ELR (cell line): ENCODE results near the gene FAT1.
"Not testable (repeated sequence)": the region's sequence is repeated elsewhere in the genome, so short reads cannot be mapped to it uniquely, and the experiment has no call there.

Source experiments
- DNase-seq: peaks from one replicate; pipeline ENCODE4 v3.0.0-alpha.2; 2015; ENCODE audit warnings: low read depth

Gene FAT1, protein sequence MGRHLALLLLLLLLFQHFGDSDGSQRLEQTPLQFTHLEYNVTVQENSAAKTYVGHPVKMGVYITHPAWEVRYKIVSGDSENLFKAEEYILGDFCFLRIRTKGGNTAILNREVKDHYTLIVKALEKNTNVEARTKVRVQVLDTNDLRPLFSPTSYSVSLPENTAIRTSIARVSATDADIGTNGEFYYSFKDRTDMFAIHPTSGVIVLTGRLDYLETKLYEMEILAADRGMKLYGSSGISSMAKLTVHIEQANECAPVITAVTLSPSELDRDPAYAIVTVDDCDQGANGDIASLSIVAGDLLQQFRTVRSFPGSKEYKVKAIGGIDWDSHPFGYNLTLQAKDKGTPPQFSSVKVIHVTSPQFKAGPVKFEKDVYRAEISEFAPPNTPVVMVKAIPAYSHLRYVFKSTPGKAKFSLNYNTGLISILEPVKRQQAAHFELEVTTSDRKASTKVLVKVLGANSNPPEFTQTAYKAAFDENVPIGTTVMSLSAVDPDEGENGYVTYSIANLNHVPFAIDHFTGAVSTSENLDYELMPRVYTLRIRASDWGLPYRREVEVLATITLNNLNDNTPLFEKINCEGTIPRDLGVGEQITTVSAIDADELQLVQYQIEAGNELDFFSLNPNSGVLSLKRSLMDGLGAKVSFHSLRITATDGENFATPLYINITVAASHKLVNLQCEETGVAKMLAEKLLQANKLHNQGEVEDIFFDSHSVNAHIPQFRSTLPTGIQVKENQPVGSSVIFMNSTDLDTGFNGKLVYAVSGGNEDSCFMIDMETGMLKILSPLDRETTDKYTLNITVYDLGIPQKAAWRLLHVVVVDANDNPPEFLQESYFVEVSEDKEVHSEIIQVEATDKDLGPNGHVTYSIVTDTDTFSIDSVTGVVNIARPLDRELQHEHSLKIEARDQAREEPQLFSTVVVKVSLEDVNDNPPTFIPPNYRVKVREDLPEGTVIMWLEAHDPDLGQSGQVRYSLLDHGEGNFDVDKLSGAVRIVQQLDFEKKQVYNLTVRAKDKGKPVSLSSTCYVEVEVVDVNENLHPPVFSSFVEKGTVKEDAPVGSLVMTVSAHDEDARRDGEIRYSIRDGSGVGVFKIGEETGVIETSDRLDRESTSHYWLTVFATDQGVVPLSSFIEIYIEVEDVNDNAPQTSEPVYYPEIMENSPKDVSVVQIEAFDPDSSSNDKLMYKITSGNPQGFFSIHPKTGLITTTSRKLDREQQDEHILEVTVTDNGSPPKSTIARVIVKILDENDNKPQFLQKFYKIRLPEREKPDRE (N-terminal part only)

GRCh38 chr4:186723292-186724057 is at the start of gene FAT1:
FAT1 (minus strand) TSS chr4:186723856; CDS start chr4:186709827, 14,029 bp downstream.
- DNase-seq: peak; percentile 82

- no peak for DNase-seq
Observed at GRCh38 chr4:186772936-186773487, 49.4 kb upstream of the FAT1 start.

DNA sequence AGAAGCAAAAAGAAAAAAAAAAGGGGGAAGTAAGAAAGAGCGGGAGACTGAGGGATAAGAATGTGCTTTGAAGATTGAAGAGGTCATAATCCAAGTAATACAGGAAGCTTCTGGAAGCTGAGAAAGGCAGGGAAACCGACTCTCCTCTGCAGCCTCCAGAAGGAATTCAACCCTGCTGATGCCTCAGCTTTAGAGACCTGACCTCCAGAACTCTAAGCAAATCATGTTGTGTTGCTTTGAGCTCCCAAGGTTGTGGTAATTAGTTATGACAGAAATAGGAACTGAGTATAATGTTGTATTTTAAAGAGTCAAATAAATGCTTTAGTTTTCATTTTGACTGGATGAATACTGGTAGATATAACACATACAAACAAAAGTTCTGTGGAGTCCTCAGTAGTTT is 48.0 kb upstream of the FAT1 start:
- DNase-seq: no peak

DNA sequence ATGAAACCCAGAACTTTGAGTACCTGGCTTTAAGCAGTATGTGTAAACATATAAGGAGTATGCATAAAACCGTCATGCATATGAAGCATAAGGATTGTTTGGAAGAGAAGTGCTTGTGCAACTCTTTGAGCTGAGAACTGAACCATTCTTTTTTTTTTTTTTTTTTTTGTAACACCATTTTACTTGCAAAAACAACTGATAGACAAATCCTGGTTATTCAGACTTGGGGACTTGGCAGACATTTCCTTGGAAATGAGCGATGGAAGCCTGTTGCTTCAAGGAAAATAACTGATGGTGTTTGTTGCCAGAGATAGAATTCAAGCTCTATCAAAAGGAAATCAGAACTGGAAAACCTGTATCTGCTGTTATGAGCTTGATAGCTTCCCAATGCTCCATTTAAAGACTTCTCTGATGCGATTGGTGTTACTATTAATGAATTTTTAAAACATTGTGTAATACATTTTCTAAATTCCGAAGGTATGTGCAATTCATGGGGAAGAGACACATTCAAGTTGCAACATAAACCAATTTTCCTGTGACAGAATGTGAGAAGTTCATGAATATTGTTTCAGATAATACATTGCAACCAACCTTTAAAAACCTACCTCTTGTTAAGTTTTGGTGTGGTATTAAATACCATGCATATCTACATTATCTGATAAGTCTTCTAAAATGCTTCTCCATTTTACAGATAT is 47.0 kb upstream of the FAT1 start:
- DNase-seq: peak; percentile 74

- DNase-seq: no peak
Observed at GRCh38 chr4:186767794-186768193, 44.1 kb upstream of the FAT1 start.

DNA sequence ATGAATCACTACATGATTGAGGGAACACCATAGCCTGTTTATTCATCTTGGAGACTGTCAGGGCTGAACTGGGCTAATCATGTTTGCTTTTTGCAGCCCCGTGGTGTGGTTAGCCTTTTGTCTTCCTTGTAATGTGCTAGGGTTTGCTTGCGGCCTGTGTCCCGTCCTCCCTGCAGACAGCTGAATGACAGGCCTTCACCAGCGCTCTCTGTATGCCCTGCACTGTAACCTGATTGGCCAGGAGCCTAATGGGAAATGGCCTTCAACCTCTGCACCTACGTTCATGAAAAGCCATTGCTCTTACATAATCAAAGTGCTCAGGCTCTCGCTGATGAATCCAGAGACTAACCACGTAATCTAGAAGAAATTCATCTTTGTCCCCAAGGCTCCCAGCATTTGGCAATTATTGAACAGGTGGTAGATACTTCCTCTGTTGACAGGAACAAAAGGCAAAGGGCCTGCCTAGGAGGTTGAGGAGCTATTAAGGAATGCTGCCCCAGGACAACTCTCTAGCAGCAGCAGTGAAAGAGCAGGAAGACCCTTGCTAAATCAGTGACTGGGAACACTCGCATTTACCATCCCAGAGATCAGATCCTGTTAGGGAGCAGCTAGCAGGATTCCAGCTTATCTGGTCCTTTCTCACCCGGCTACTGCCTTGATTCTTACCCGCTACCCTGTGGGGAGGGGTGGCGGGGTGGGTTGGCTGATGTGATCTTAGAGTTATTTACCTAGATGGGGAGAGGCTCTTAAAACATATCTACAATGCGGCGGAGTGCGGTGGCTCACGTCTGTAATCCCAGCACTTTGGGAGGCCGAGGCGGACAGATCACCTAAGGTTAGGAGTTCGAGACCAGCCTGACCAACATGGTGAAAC is 42.3 kb upstream of the FAT1 start:
- DNase-seq: no peak

GRCh38 chr4:186765138-186765537 is 41.5 kb upstream of the FAT1 start:
- DNase-seq: peak; percentile 77

DNA sequence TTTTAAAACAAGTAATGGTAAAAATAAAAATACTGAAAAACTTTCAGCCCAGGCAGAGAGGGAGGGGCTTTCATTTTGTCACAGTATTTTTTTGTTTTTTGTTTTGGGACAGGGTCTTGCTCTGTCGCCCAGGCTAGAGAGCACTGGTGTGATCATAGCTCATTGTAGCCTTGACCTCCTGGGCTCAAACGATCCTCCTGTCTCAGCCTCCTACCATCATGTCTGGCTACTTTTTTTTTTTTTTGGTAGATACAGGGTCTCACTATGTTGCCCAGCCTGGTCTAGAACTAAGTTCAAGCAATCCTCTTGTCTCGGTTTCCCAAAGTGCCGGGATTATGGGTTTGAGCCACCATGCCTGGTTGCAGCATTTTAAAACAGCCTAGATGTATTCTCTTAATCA is 40.8 kb upstream of the FAT1 start:
- no peak for DNase-seq

DNA sequence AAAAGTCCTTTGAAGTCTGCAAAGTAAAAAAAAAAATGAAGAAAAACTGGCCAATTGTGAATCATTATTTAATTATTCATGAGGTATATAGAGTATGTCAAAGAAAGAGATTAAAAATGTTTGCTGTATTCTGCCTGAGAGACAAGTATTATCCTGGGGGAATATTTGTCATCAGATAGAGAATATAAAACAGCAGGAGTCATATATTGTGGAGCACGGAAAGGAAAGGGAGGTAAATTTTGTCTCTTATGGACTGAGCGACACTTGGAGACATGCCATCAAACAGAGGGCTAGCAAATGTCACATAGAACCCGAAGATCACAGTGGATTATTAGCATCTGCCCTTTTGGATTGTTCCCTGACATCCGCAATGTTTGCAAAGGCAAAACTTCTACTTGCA is 39.2 kb upstream of the FAT1 start:
- no peak for DNase-seq

- no peak for DNase-seq
Observed at GRCh38 chr4:186762361-186762760, 38.7 kb upstream of the FAT1 start.

DNA sequence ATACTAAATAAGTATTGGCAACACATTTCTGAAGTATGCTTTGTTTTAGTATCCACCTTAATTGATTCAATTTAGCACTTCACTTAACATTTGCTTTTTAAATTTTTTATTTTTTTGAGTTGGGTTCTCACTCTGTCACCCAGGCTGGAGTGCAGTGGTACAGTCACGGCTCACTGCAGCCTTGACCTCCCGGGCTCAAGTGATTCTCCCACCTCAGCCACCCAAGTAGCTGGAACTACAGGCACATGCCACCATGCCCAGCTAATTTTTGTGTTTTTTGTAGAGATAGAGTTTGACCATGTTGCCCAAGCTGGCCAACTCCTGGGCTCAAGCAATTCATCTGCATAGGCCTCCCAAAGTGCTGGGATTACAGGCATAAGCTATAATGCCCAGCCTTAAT is 38.3 kb upstream of the FAT1 start:
- DNase-seq: not testable (repeated sequence)

DNA sequence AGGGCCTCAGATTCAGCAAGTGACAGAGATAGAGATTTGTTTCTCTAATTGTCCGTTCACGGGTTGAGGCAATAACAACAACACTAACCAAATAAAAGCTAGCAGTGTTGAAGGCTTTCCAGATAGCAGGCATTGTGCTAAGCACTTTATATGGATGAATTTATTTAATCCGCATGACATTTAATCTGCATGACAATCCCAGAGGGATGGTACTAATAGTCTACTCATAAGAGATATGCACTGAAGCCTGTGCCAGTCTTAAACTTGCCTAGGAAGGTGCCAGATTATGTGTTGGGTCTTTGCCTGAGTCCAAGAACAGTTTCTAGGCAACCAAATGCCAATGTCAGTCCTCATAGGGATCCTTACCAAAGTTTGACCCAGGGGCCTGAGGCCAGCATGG is 37.7 kb upstream of the FAT1 start:
- DNase-seq: no peak

DNA sequence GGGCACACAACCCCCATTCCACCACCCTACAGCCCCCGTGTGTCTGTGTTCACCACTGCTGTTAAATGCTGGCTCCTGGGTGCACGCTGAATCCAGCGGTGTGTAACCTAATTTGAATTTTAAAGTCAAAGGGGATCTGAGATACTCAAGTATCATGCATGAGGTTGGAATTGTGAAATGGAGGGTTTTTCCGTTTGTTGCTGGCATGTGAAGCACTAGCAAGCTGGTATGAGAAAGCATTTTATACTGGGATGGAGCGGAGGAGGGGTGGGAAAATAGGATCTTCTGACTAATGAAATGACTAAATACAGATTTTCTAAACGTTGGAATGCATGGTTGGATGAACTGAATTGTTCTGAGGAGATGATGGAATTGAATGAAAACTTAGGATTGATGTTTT is 36.9 kb upstream of the FAT1 start:
- DNase-seq: peak; percentile 78

DNA sequence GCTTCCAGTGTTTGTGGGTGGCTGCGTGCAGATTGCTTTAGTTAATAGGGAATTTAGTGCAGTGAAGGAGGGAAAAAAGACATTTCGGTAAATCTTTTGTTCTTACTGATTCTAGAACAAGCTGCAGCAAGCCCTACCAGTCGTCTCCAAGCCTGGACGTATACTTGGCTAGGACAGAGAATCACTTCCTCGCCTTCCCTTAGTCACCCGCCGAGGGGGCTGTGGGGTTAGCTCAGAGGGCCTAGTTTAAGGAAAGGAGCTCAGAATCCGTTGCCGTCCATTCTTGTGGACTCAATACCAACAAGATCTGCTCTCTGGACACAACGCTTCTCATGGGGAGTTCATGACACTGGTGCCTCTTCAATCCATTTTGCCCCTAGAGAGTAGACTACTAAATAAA is 36.3 kb upstream of the FAT1 start:
- DNase-seq: no peak

DNA sequence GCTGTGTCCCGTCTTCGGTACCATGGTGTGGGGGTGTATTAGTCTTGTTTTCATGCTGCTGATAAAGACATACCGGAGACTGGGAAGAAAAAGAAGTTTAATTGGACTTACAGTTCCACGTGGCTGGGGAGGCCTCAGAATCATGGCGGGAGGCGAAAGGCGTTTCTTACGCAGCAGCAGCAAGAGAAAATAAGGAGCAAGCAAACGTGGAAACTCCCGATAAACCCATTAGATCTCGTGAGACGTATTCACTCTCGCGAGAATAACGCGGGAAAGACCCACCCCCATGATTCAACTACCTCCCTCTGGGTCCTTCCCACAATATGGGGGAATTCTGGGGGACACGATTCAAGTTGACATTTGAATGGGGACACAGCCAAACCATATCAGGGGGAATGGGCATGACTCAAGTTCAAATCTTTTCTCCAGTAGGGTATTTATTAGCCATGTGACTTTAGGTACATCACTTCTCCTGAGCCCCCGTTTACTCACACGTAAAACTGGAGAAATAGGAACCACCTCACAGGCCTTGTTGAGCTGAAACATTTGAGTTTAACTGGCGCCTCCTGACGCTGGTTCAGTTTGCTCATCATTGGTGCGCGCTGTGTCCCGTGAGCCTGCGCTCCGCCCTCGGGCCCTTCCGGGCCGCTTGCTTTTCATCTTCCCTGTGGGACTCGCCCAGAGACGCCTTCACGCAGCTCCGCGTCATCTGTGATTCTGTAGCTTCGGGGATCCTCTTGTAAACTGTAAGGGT is 35.5 kb upstream of the FAT1 start:
- DNase-seq: no peak

DNA sequence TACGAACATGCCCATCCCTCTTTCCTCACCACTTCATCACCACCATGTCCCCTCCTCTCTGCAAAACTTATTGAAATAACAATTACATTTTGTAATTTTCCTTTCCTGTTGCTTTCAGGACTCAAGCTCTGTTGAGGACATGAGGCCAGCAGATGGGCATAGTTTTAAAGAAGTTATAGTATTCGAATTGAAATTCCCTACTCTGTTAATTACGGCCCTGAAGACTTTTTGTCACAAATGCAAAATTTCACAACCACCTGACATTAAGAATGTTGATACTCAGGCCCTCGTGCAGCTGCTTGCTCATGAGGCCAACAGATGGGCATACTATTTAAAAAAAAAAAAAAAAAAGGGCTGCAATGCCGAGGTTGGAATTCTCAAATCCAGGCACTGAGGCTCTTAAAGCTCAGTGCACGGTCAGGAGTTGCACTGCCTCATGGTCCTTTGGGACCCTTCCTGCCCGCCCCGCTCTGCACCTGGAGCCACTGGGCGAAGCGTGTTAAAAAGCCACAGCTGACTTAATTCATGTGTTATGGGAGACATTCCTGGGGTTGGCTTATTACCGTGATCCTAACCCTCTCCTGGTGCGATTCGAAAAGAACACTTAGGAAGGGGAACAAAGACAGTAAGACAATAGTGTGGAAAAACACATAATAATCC is 34.2 kb upstream of the FAT1 start:
- no peak for DNase-seq

DNA sequence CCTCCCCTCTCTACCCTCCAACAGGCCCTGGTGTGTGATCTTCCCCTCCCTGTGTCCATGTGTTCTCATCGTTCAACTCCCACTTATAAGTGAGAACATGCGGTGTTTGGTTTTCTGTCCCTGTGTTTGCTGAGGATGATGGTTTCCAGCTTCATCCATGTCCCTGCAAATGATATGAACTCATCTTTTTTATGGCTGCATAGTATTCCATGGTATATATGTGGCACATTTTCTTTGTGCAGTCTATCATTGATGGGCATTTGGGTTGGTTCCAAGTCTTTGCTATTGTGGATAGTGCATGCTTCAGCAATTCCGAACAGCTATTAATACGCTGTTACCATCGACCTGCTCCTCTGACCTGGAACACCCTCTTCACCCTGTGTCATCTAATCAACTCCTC is 32.9 kb upstream of the FAT1 start:
- not testable (repeated sequence) for DNase-seq
